ENCODE results near the gene ZSCAN5B.

Gene ZSCAN5B

DNA sequence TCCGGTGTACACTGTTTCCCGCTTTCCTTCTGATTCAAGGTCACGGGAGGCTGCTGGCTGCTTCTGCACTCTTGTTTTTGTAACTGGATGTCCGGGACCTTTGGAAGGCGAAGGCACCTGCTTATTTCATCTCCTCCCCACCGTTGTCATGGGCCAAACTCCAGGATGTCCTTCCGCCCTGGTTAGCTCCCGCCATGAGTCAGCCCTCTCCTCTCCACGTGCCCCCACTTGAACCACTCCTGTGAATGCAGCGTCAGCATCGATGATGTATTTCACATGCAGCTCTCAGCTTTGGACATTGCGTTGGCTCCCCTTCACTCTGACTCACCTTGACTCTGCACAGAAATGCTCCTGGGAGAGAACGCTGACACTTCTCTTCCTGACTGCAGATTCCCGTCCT is 27.3 kb downstream of the ZSCAN5B start:
- DNase-seq (ENCODE audit: insufficient read length) (no peak), FAIRE-seq (no peak)
- TF ChIP-seq POLR2AphosphoS5 (IDR thresholded peaks at IDR 0.05; ENCODE audit: low read depth, low read length) (no peak), TAF1 (IDR thresholded peaks at IDR 0.05; ENCODE audit: borderline replicate concordance, low read depth, low read length) (no peak), POLR2A (IDR thresholded peaks at IDR 0.05; ENCODE audit: low read depth, low read length) (no peak)

DNA sequence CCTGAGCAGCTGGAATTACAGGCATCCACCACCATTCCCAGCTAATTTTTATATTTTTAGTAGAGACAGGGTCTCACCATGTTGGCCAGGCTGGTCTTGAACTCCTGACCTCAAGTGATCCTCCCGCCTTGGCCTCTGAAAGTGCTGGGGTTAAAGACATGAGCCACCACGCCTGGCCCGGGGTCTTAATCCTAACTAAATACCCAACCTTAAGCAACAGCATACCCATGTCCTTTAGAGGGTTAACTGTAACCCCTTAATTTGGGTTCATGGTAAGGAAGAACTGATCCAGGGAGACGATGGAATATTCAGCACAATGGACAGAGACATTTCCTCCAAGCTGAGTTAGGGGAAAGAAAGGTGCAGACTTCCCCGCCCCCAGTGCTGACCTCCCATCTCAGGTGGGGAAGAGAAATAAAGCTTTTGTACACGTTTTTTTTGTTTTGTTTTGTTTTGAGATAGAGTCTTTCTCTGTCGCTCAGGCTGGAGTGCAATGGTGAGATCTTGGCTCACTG is 30.5 kb downstream of the ZSCAN5B start:
- TF ChIP-seq POLR2A (IDR thresholded peaks at IDR 0.05; ENCODE audit: low read depth, low read length) (no peak), POLR2AphosphoS5 (IDR thresholded peaks at IDR 0.05; ENCODE audit: low read depth, low read length) (no peak), TAF1 (IDR thresholded peaks at IDR 0.05; ENCODE audit: borderline replicate concordance, low read depth, low read length) (no peak)
- DNase-seq (ENCODE audit: insufficient read length) (no peak), FAIRE-seq (no peak)

GRCh38 chr19:56163097-56163496 is 34.5 kb downstream of the ZSCAN5B start:
- DNase-seq (ENCODE audit: insufficient read length) (no peak), FAIRE-seq (no peak)
- TF ChIP-seq POLR2AphosphoS5 (IDR thresholded peaks at IDR 0.05; ENCODE audit: low read depth, low read length) (no peak), TAF1 (IDR thresholded peaks at IDR 0.05; ENCODE audit: borderline replicate concordance, low read depth, low read length) (no peak), POLR2A (IDR thresholded peaks at IDR 0.05; ENCODE audit: low read depth, low read length) (no peak)

- DNase-seq (ENCODE audit: insufficient read length) (no peak), FAIRE-seq (no peak)
- TF ChIP-seq POLR2AphosphoS5 (IDR thresholded peaks at IDR 0.05; ENCODE audit: low read depth, low read length), result no peak
Observed at GRCh38 chr19:56162258-56162657, 35.3 kb downstream of the ZSCAN5B start.

GRCh38 chr19:56161534-56161933 is 36.0 kb downstream of the ZSCAN5B start:
- TF ChIP-seq TAF1 (IDR thresholded peaks at IDR 0.05; ENCODE audit: borderline replicate concordance, low read depth, low read length), result no peak
- no peak for TF ChIP-seq POLR2AphosphoS5 (IDR thresholded peaks at IDR 0.05; ENCODE audit: low read depth, low read length)
- TF ChIP-seq POLR2A (IDR thresholded peaks at IDR 0.05; ENCODE audit: low read depth, low read length), result no peak
- FAIRE-seq, result no peak
- no peak for DNase-seq (ENCODE audit: insufficient read length)

DNA sequence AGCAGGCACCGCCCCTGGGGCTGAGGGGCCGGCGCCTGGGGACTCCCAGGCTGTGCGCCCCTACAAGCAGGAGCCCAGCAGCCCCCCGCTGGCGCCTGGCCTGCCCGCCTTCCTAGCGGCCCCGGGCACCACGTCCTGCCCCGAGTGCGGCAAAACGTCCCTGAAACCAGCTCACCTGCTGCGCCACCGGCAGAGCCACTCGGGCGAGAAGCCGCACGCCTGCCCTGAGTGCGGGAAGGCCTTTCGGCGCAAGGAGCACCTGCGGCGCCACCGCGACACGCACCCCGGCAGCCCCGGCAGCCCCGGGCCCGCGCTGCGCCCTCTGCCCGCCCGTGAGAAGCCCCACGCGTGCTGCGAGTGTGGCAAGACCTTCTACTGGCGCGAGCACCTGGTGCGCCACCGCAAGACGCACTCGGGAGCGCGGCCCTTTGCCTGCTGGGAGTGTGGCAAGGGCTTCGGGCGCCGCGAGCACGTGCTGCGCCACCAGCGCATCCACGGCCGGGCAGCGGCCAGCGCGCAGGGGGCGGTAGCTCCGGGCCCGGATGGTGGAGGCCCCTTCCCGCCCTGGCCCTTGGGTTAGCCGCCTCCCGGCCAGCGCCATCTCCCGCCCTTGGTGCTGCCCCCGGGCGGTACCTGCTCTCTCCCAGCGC is 37.8 kb downstream of the ZSCAN5B start:
- DNase-seq (ENCODE audit: insufficient read length) (no peak), FAIRE-seq (no peak)
- TF ChIP-seq POLR2AphosphoS5 (IDR thresholded peaks at IDR 0.05; ENCODE audit: low read depth, low read length) (no peak), POLR2A (IDR thresholded peaks at IDR 0.05; ENCODE audit: low read depth, low read length) (no peak), TAF1 (IDR thresholded peaks at IDR 0.05; ENCODE audit: borderline replicate concordance, low read depth, low read length) (no peak)

DNA sequence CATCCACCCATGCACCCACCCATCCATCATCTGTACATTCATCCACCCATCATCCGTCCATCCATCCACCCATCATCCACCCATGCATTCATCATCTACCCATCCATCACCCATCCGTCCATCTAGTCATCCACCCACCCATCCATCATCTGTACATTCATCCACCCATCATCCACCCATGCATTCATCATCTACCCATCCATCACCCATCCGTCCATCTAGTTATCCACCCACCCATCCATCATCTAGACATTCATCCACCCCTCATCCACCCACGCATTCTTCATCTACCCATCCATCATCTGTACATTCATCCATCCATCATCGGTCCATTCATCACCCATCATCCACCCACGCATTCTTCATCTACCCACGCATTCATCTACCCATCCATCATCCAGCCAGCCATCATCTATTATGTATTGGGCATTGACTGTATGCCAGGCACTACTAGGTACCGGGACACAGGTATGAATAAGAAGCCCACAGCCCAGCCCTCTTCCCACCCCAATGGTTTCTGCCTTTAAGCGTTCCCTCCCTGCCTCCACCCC is 38.5 kb downstream of the ZSCAN5B start:
- DNase-seq (ENCODE audit: insufficient read length) (no peak), FAIRE-seq (no peak)
- no peak for TF ChIP-seq POLR2A (IDR thresholded peaks at IDR 0.05; ENCODE audit: low read depth, low read length)
- TF ChIP-seq POLR2AphosphoS5 (IDR thresholded peaks at IDR 0.05; ENCODE audit: low read depth, low read length), result no peak
- no peak for TF ChIP-seq TAF1 (IDR thresholded peaks at IDR 0.05; ENCODE audit: borderline replicate concordance, low read depth, low read length)

GRCh38 chr19:56158170-56158757 is 39.3 kb downstream of the ZSCAN5B start:
- no peak for FAIRE-seq
- DNase-seq (ENCODE audit: insufficient read length), result no peak
- no peak for TF ChIP-seq POLR2A (IDR thresholded peaks at IDR 0.05; ENCODE audit: low read depth, low read length)
- TF ChIP-seq TAF1 (IDR thresholded peaks at IDR 0.05; ENCODE audit: borderline replicate concordance, low read depth, low read length), result no peak
- TF ChIP-seq POLR2AphosphoS5 (IDR thresholded peaks at IDR 0.05; ENCODE audit: low read depth, low read length), result no peak

DNA sequence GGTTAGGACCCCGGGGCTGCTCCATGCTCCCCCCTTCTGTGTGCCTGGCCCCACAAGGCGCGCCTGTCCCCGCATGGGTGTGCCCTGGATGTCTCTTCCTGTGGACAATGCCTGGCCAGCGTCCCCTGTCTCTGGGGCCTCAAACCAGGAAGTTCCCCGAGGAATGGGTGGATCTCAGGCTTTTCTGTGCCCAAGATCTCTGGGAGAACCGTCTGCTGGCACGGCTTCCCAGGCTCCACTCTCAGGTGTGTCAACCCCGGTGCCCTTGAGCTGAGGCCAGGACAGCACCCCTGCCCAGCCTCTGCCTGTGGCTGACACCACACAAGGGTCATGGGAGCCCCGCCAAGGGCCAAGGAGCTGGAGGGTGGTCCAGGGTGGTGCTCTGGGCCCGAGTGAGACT is 40.8 kb downstream of the ZSCAN5B start:
- no peak for DNase-seq (ENCODE audit: insufficient read length)
- FAIRE-seq, result no peak
- no peak for TF ChIP-seq POLR2A (IDR thresholded peaks at IDR 0.05; ENCODE audit: low read depth, low read length)
- TF ChIP-seq POLR2AphosphoS5 (IDR thresholded peaks at IDR 0.05; ENCODE audit: low read depth, low read length), result no peak
- no peak for TF ChIP-seq TAF1 (IDR thresholded peaks at IDR 0.05; ENCODE audit: borderline replicate concordance, low read depth, low read length)

DNA sequence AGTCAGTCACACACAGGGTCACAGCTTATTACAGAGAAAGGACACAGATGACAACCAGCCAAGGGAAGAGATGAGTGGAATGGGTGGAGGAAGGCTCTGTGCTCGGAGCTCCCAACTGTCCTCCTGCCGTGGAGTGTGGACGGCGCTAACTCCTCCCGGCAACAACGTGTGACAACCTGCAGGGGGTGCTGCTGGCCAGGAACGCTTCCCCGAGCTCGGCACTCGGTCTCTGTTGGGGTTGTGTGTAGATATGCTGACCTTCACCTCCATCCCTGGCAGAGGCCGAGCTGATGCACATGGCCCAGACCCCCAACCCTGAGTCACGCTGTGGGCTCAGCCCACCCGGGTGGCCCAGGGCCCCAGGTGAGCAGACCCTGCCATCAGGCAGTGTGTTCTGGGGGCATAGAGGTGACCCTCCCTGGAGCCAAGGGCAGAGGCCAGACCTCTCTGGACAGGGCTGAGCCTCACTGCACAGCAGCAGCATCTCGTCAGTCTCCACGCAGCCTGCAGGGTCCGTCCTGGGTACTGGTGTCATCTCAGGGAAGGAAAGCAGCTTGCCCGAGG is 42.4 kb downstream of the ZSCAN5B start:
- DNase-seq (ENCODE audit: insufficient read length), result no peak
- no peak for FAIRE-seq

DNA sequence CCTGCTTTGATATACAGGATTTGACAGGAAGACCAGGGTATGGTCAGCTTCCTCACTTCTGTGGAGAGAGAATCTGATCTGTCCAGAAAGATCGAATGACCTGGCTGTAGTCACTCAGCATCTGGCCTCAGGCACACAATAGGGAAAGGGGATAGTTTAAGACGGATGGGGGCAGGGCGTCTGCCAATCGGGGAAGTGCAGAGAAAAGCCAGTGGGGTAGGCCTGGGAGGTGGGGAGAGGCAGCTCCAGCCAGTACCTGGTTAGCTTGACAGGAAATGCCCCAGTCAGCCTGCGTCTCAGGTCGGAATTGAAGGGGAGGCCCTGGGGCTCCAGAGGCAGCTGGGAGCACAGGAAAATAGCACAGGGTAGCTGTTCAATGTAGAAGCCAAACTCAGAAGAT is 44.1 kb downstream of the ZSCAN5B start:
- FAIRE-seq (no peak), DNase-seq (ENCODE audit: insufficient read length) (no peak)
- TF ChIP-seq POLR2AphosphoS5 (IDR thresholded peaks at IDR 0.05; ENCODE audit: low read depth, low read length), result no peak
- no peak for TF ChIP-seq TAF1 (IDR thresholded peaks at IDR 0.05; ENCODE audit: borderline replicate concordance, low read depth, low read length)
- no peak for TF ChIP-seq POLR2A (IDR thresholded peaks at IDR 0.05; ENCODE audit: low read depth, low read length)

More for the DNA sequence above, 42.4 kb downstream of the ZSCAN5B start:
- no peak for TF ChIP-seq TAF1 (IDR thresholded peaks at IDR 0.05; ENCODE audit: borderline replicate concordance, low read depth, low read length)
- no peak for TF ChIP-seq POLR2AphosphoS5 (IDR thresholded peaks at IDR 0.05; ENCODE audit: low read depth, low read length)
- TF ChIP-seq POLR2A (IDR thresholded peaks at IDR 0.05; ENCODE audit: low read depth, low read length), result no peak

DNA sequence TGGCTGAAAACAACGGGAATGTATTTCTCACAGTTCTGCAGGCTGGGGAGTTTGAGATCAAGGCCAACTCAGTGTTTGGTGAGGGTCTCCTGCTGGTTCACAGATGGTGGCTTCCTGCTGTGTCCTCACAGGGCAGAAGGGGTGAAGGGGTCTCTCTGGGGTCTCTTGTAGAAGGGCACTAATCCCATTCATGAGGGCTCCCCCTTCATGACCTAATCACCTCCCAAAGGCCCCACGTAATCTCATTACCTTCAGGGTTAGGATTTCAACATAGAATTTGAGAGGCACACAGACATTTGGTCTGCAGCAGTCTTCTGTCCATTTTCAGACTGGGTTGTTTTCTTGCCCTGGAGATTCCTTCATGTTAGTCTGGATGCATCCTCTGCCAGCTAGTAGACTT is 44.9 kb downstream of the ZSCAN5B start:
- FAIRE-seq (no peak), DNase-seq (ENCODE audit: insufficient read length) (no peak)
- TF ChIP-seq POLR2A (IDR thresholded peaks at IDR 0.05; ENCODE audit: low read depth, low read length) (no peak), TAF1 (IDR thresholded peaks at IDR 0.05; ENCODE audit: borderline replicate concordance, low read depth, low read length) (no peak)

Measured in GM12892 (cell line).